GM12874 (cell line): Measurements from ENCODE around the gene GALNS.

ENCODE experiments used
- TF ChIP-seq, protein P1 (sequence below): IDR thresholded peaks from 2 replicates; pipeline ENCODE4 v1.5.1; 2011; ENCODE audit warnings: low read depth, mild to moderate bottlenecking, control low read depth, low read length, moderate library complexity; ENCODE audit not compliant: insufficient read depth

The GALNS gene

DNA sequence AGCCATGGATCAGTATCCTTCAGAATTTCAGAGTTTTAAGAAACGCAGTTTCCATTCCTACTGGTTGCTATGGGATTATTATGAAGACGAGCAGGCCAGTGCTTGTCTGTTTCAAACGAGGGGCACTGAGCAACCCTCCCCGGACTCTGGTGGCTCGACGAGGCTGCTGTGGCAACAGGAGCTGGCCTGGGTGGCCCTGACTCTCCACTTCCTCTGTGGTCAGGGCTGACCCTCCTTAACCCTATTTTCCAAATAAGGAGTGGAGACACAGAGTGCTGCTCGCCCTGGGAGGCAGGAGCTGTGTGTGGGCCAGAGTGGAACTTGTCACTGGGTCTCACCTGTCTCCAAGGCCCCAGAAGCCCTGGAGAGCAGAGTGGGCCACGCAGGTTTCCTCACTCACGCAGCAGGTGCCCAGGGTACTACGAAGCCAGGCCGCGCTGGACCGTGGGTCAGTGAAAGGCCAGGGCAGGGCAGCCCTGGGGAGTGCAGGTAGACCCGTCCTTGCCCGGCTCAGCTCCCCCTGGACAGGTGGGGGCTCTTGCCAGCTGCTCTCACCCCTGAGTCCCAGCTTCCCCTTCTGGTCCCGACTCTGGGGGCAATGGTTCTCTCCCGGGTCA is 3.3 kb downstream of the GALNS start:
- TF ChIP-seq, protein P1, sequence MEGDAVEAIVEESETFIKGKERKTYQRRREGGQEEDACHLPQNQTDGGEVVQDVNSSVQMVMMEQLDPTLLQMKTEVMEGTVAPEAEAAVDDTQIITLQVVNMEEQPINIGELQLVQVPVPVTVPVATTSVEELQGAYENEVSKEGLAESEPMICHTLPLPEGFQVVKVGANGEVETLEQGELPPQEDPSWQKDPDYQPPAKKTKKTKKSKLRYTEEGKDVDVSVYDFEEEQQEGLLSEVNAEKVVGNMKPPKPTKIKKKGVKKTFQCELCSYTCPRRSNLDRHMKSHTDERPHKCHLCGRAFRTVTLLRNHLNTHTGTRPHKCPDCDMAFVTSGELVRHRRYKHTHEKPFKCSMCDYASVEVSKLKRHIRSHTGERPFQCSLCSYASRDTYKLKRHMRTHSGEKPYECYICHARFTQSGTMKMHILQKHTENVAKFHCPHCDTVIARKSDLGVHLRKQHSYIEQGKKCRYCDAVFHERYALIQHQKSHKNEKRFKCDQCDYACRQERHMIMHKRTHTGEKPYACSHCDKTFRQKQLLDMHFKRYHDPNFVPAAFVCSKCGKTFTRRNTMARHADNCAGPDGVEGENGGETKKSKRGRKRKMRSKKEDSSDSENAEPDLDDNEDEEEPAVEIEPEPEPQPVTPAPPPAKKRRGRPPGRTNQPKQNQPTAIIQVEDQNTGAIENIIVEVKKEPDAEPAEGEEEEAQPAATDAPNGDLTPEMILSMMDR: no peak

DNA sequence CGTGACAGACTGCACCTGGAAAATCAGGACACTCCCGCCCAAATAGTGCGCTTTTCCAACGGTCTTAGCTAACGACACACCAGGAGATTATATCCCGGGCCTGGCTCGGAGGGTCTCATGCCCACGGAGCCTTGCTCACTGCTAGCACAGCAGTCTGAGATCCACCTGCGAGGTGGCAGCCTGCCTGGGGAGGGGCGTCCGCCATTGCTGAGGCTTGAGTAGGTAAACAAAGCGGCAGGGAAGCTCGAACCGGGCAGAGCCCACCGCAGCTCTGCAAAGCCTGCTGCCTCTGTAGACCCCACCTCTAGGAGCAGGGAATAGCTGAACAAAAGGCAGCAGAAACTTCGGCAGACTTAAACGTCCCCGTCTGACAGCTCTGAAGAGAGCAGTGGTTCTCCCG is 5.1 kb downstream of the GALNS start:
- TF ChIP-seq, protein P1: no peak

DNA sequence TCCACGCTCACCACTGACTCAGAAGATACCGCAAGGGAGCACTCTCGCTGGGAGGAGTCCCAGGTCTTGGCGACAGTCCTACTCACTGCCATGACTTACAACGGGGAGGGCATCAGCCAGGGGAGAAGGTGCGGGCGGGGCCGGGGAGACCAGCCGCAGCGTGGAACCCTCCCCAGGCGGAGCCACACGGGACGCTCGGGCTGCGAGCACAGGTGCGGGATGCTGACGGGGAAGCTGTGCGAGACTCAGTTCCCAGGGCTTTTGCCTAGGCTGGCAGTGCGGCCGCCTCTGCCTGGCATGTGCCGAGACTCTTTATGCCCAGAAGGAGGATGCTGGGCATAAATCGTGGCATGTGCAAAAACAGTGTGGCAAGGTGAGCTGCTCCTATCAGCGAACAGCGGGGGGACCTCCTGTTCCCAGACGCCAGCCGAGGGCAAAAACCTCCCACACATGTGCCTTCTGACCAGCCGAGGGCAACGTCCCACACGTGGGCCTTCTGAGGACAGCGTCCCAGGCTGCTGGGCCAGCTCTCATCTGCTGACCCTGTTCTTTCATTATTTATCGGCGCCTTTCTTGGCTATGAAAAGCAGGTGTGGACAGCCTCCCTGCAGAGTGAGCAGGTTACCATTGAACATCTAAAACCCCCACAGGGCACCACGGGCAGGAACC is 6.1 kb downstream of the GALNS start:
- TF ChIP-seq, protein P1: no peak

DNA sequence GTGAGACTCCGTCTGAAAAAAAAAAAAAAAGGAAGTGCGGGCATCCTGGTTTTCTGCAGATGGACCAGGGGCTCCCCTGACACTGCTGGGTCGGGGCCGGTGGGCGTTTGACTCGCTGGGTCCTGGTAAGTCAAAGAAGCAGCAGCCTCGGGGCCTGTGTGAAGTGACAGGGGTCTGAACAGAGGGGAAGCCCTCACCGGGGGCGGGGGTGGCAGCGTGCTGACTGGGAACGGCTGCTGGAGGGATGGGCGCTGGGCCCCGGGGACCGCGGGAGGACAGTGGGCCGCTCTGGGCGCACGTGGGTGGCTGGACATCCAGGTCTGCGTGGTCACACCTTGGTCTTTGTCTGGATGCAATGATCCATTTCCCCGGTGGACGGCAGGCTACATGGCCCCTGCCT is 8.2 kb downstream of the GALNS start:
- TF ChIP-seq, protein P1: no peak

DNA sequence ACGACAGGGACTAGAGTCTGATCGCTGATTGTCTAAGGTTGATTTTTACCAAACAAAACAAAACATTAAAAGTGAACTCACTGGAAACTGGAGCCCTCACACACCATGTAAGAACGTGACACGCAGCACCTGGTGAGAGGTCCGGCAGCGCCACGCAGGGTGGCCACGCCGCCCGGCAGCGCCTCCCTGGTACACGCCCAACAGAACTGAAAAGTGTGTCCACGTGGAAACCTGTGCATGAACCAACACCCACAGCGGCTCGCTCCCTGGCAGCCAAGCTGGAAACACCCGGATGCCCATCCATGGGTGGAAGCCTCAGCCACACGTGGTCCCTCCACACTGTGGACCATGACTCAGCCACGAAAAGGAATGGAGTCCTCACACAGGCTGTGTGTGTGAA is 9.1 kb downstream of the GALNS start:
- TF ChIP-seq, protein P1: no peak

DNA sequence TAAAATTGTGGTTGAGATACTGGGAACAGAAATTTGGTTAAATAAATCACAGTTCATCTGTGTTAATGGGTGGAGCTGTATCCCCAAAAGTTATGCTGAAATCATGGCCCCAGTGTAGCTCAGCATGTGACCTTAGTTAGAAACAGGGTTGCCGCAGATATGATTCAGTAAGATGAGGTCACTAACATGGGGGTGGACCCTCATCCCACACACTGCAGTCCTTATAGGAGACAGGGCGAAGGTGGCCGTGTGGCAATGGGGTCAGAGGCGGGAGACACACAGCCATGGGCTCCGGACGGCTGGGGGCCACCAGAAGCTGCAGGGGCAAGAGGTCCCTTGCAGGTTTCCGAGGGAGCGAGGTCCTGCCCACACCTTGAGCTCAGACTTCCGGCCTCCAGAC is 10.7 kb downstream of the GALNS start:
- TF ChIP-seq, protein P1: no peak

DNA sequence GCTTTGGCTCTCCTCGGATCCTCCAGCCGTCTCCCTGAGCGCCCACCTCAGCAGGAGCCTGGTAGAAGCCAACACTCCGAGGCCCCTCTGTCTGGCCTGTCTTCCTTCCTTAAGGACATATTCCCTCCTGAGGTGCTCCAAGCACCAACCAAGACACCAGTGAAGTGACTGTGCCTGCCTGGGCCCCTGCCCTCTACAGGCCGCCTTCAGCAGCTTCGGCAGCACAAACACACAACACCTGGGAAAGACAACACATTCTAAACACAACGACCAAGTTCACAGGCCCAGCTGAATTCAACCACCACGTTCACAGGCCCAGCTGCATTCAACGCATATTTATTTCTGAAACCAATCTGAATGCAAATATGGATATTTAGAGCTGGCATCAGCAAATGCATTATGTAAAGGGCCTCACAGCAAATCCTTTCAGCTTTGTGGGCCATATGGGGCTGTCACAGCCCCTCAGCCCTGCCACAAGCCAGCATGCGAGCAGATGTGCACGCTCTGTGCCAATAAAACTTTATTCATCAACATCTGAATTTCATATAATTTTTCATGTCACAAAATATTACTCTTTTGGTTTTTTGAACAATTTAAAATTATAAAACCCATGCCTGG is 12.2 kb downstream of the GALNS start:
- TF ChIP-seq, protein P1: 0 out of 2 replicates have a peak, but pooled peaks have one; percentile 10
